ENCODE data around the gene ZFHX3. TPM values are rescaled to one million over a fixed set of nuclear protein-coding genes. Genes with fewer than 3 reads are reported as not detected.

ZFHX3 gene
- total and polyA plus RNA-seq, 2 of the 8 experiments (the other 6 are each of a cell fraction or from before 2014, with no cell fraction given), result 0.08 to 0.99 TPM

DNA sequence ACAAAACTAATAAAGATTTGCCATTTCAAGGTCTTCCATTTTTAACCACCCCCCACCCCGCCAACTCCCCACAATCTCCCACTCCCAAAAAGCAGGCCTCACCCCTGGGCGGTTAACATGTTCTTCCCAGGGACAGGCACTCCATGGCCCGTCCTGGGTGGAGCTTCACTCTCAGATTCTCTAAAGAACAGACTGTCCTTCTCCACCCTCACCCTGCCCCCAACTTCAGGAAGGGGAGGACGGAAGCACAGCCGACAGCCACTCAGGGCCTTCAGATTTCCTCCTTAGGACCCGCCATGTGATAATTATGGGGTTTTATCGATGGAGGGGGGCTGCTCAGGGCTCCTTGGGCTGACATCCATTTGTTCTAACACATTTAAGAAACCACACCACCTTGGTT is 61.9 kb downstream of the ZFHX3 start:
- Histone ChIP-seq H2BK20ac (ENCODE audit: low read length) (no peak overlapping the region), H3K23me2 (ENCODE audit: low read depth, low read length) (no peaks in the 10 kb centered on the region), H3K9ac (replicated peaks in 1 of 4; ENCODE audit: extremely low read depth in 1 of 4, low read depth in 3 of 4, low read length in 3 of 4) (no peak overlapping the region), H3K4me3 (ENCODE audit: extremely low read depth in 1 of 4, insufficient read depth in 2 of 4, low read depth in 3 of 4, low read length in 4 of 4) (no peak overlapping the region), H3K36me3 (ENCODE audit: control insufficient read depth in 2 of 4, insufficient read depth in 4 of 4, low read length in 3 of 4) (no peaks in the 10 kb centered on the region), H3K4ac (replicated peaks; ENCODE audit: insufficient read length, low read depth, low read length) (no peak overlapping the region), H3K4me2 (ENCODE audit: insufficient read depth in 1 of 2, low read depth in 2 of 2, low read length in 2 of 2) (no peak overlapping the region), H3K18ac (ENCODE audit: extremely low read depth, low read length) (no peak overlapping the region), H2BK15ac (ENCODE audit: low read length) (no peak overlapping the region), H3K14ac (ENCODE audit: insufficient read length) (no peak overlapping the region), H3K27ac (ENCODE audit: low read depth, low read length) (no peak overlapping the region), H2BK5ac (ENCODE audit: low read depth, low read length) (no peak overlapping the region), H4K20me1 (replicated peaks in 1 of 2; ENCODE audit: control insufficient read depth in 1 of 2, insufficient read depth in 2 of 2, low read length in 2 of 2) (no peaks in the 10 kb centered on the region), H3K79me2 (ENCODE audit: control insufficient read depth in 1 of 2, insufficient read depth in 2 of 2, low read length in 2 of 2) (no peaks in the 10 kb centered on the region), H3K4me1 (replicated peaks in 1 of 4; ENCODE audit: control insufficient read depth in 3 of 4, insufficient read depth in 4 of 4, low read length in 3 of 4) (peaks cover 0 to 2% (median 0%) of the 10 kb centered on the region in 4 experiments; a peak in 3 of 7 replicates), H4K91ac (replicated peaks; ENCODE audit: insufficient read length, low read length) (no peak overlapping the region), H3K23ac (ENCODE audit: insufficient read length) (no peak overlapping the region), H3K56ac (replicated peaks; ENCODE audit: insufficient read length, low read depth, low read length) (no peak overlapping the region), H4K8ac (ENCODE audit: extremely low read depth, insufficient read depth, low read length) (no peak overlapping the region), H2BK120ac (replicated peaks; ENCODE audit: low read depth, low read length) (no peak overlapping the region), H3K9me3 (ENCODE audit: insufficient read depth in 2 of 2, low read depth in 1 of 2, low read length in 1 of 2) (no peaks in the 10 kb centered on the region), H3K27me3 (replicated peaks in 1 of 4; ENCODE audit: control insufficient read depth in 3 of 4, extremely low read depth in 1 of 4, insufficient read depth in 3 of 4, low read length in 3 of 4) (peaks cover 0 to 4% (median 0%) of the 10 kb centered on the region in 4 experiments; a peak in 1 of 7 replicates), H4K5ac (ENCODE audit: insufficient read length, low read depth, low read length) (no peak overlapping the region), H2BK12ac (ENCODE audit: low read depth, low read length) (no peak overlapping the region), H2AK5ac (ENCODE audit: low read depth, low read length) (no peak overlapping the region), H3K79me1 (ENCODE audit: low read depth, low read length) (no peaks in the 10 kb centered on the region; the same call in 1 of the 2 replicates), H2AFZ (ENCODE audit: low read length) (no peak overlapping the region)
- ChIA-PET POLR2A (ENCODE audit: partially characterized antibody) (no interaction called here), CTCF (ENCODE audit: partially characterized antibody) (interaction anchor here (0.7 to 8.8 kb wide), 4 partner anchors 9 to 154 kb away, joined by 3 to 86 read pairs (median 4); no protein-coding TSS in a partner anchor)
- FAIRE-seq, result no peak
- DNase-seq (ENCODE audit: low read depth in 1 of 2, low spot score in 2 of 2), result no peak
- 80 to 100% methylated on average over 1 to 7 of the region's 7 CpGs for WGBS, 2 experiments (ENCODE audit: extremely low coverage in 1 of 2, insufficient coverage in 1 of 2, insufficient read length in 1 of 2, insufficient replicate concordance in 2 of 2, low coverage in 1 of 2, low lambda C conversion rate in 2 of 2, missing lambda C conversion rate in 1 of 2)
- TF ChIP-seq, protein P1, sequence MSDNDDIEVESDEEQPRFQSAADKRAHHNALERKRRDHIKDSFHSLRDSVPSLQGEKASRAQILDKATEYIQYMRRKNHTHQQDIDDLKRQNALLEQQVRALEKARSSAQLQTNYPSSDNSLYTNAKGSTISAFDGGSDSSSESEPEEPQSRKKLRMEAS (IDR thresholded peaks at IDR 0.05), result no peak
- no peak for TF ChIP-seq MAFK (IDR thresholded peaks at IDR 0.05; ENCODE audit: low read depth, low read length)
- TF ChIP-seq ZNF274 (IDR thresholded peaks at IDR 0.05; ENCODE audit: borderline replicate concordance, extremely low read depth, low read length), result no peak
- no peak for TF ChIP-seq RNF2 (IDR thresholded peaks at IDR 0.05; ENCODE audit: borderline replicate concordance, low read depth, low read length, missing control alignments, poor library complexity, severe bottlenecking)
